ENCODE results near the gene VPREB1. TPM values are rescaled to one million over a fixed set of nuclear protein-coding genes. Genes with fewer than 3 reads are reported as not detected.
"Not testable (repeated sequence)": the region's sequence is repeated elsewhere in the genome, so short reads cannot be mapped to it uniquely, and the experiment has no call there.

Gene VPREB1
- total RNA-seq, 1 donor from 2014 or later = not detected

DNA sequence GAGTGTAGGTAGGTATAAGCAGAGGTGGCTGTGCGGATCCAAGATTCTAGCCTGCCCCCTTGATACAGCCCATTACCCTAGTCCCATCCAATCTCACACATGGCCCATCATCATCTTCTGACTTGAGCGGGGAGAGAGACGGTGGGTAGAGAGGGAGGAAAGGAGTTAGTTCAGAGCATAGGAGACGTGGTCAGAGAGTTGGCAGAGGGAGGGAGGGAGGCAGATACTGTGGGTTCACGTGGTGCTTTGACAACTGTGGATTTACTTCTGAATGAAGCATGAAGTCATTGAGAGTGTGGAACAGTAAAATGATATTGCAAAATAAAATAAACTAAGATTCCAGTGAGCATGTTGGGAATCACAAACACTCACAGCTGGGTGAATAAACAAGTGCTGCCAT lies 31.4 kb upstream of the VPREB1 start:
- DNase-seq (ENCODE audit: low read depth) = no peak

GRCh38 chr22:22214819-22215329 lies 29.7 kb upstream of the VPREB1 start:
- no peak for DNase-seq (ENCODE audit: low read depth)

GRCh38 chr22:22215659-22216449 lies 28.7 kb upstream of the VPREB1 start:
- DNase-seq (ENCODE audit: low read depth) = no peak

DNA sequence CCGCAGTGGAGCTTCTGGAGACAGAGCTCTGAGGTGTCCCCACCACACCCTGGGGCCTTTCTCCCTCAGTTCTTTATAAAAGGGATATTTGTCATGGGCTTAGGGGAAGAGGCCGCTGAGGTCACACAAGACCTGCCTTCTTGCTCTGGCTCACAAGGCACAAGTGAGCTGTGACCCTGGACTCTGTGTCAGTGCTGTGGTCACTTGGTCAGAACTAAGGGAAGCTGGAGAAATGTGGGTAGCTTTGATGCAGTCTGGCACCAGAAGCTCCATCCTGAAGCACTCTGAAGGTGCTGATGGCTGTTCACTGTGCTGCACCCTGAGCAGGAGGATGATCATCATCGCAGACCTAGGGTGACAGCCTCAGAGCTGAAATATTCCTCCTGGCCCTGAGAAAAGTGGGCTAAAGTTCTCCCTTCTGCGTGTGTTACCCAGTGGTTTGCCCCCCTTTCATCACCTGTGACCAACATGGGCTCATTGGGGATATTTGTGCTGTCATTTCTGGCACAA lies 28.1 kb upstream of the VPREB1 start:
- DNase-seq (ENCODE audit: low read depth) = no peak

DNA sequence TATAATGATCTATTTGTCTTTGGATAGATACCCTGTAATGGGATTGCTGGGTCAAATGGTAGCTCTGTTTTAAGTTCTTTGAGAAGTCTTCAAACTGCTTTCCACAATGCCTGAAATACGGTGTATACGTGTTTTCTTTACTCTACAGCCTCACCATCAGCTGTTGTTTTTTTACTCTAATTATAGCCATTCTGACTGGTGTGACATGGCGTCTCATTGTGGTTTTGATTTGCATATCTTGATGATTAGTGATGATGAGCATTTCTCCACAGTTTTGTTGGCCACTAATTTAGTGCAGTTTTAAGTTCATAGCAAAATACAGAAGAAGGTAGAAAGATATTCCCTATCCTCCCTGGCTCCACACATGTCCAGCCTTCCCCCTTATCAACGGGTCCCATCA lies 26.3 kb upstream of the VPREB1 start:
- no peak for DNase-seq (ENCODE audit: low read depth)

- DNase-seq (ENCODE audit: low read depth) = no peak
Measured at GRCh38 chr22:22219140-22219996, 25.2 kb upstream of the VPREB1 start.

DNA sequence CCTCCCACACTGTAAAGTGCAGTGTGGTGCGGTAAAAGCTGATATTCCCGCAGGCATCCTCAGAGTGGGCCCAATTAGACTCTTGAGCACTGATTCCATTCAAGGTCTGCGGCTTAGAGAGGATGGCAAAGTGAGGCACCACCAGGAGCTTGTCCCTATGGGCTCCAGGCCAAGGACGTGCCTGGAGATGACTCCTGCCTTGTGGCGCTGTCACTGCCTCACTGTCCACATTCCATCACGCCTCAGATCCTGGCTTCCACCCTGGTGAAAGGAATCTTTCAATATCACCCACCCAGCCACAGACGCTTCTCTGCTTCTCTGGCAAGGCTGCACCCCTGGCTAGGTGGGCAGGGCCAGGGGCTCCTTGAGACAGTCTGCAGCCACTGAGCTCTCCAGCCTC lies 23.5 kb upstream of the VPREB1 start:
- DNase-seq (ENCODE audit: low read depth) = not testable (repeated sequence)

DNA sequence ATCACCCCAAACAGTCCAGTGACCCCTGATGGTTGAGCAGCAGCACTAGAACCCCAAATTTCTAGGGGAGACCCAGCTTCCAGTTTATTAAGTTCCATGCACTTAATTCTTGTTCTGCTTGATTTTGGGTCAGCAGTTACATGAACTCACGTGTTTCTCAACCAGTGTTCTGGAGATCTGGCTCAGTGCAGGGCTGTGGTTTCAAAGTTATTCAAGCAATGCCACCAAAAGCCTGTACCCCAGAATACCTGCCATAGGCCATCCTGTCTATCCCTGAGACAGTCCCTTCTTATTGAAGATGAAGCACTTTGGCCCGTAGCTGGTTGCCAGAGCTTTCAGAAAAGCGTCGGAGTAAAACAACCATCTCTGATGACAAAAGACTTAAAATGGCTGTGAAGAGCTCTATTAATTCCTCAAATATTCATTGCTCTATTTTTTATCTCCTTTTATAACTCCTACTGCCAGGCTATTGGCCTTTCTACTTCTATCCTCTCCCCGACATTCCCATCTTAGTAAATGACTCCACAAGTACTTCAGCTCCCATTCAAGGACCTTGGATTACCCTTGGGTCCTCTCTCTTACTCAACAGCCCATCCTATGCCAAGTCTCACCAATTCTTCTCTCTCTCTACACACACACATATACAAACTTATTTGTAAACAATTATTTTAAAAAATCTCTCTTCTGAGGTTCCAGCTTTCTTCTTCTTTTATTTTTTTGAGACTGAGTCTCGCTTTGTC lies 18.0 kb upstream of the VPREB1 start:
- no peak for DNase-seq (ENCODE audit: low read depth)

GRCh38 chr22:22228421-22228820 lies 16.2 kb upstream of the VPREB1 start:
- DNase-seq (ENCODE audit: low read depth) = no peak

- DNase-seq (ENCODE audit: low read depth) = no peak
Measured at GRCh38 chr22:22228921-22229320, 15.7 kb upstream of the VPREB1 start.

DNA sequence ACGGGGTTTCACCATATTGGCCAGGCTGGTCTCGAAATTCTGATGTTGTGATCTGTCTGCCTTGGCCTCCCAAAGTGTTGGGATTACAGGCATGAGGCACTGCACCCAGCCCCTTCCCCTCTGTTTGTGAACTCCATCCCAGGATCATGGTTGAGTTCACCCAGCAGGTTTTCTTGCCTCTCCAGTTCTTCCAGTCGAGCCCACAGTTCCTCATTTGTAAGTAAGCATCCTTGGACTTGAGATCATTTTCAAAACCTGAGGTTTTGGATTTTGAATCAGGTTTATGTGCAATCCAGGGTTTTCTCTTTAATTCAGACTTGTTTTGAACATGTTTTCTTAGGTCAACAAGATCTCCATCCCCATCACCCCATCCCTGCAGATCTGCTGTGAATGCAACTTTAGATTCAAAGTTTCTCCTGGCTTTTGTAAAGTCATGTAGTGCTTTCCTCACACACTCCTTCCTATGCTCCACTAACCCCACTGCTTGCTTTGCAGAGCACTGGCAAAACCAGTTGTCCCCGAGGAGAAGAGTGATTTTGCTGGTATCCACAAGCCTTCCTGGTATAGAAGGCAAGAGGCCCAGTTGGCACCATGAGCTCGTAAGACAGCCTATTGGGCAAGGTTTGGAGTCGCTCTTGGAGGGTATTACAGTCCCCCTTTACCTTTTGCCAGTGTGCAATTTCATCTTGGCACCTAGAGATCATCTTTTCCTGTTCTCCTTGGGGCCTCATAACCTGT lies 14.7 kb upstream of the VPREB1 start:
- DNase-seq (ENCODE audit: low read depth) = no peak

DNA sequence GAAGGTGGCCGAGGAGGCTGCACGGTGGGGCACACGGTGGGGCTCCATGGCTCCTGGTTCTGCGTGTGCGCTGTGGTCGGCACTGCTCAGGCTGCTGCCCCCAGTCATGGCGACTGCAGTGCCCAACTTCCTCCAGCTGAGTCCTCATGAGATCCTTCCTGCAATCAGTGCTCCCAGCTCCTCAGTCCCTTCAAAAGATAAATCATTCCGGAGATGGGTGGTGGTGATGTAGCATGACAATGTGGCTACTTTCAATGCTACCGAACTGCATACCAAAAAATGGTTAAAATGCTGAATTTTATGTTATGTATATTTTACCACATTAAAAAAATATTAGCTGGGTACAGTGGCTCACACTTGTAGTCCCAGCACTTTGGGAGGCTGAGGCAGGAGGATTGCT lies 14.1 kb upstream of the VPREB1 start:
- DNase-seq (ENCODE audit: low read depth) = no peak

DNA sequence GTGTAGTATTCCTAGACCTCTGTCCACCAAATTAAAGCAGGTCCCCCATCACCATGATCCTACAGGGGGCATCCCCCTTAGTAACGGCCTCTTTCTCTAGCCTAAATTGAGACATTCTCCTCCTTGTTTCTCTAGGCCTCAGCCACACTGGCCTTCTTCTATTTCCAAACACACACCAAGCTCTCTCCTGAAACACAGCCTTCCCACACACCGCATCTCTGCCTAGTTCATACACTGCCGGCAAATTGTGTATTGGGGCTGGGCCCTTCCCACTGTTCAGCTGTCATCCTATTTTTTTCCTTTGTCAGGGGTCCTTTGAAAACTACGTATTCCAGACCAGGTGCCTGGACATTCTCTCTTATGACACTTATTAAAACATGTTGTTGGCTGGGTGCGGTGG lies 11.5 kb upstream of the VPREB1 start:
- no peak for DNase-seq (ENCODE audit: low read depth)

- peak; percentile 18 for DNase-seq (ENCODE audit: low read depth)
Measured at GRCh38 chr22:22235558-22235957, 9.0 kb upstream of the VPREB1 start.

GRCh38 chr22:22237521-22237920 lies 7.1 kb upstream of the VPREB1 start:
- DNase-seq (ENCODE audit: low read depth) = no peak

DNA sequence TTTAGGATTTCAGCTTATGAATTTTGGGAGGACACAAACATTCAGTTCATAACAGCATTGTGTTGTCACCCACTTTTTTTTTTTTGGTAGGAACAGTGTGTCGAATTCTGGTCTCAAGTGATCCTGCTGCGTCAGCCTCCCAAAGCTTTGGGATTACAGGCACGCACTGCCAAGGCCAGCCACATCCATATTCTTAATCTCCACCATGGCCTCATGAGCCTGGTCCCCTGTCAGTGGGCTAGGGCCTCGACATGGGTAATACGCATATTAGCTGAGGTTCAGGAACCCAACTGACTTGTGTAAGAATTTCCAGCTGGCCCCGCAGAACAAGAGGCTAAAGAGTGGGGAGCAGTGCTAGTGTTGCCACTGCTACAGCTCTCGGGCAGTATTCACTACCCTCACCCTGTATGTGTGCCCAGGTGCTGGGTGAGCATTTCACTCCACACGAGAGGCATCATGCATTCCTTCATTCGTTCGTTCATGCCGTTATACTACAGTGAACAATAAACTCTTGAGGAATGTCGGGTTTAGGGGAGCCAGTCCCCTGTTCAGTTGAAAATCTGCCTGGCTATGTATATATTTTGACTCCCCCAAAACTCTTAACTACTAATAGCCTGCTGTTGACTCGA lies 5.2 kb upstream of the VPREB1 start:
- no peak for DNase-seq (ENCODE audit: low read depth)

- DNase-seq (ENCODE audit: low read depth) = no peak
Measured at GRCh38 chr22:22241554-22241898, 3.1 kb upstream of the VPREB1 start.

- DNase-seq (ENCODE audit: low read depth) = no peak
Measured at GRCh38 chr22:22242488-22242887, 2.1 kb upstream of the VPREB1 start.

- no peak for DNase-seq (ENCODE audit: low read depth)
Measured at GRCh38 chr22:22243033-22243680, 1.4 kb upstream of the VPREB1 start.

- DNase-seq (ENCODE audit: low read depth) = no peak
Measured at GRCh38 chr22:22245256-22245909, 797 bp downstream of the VPREB1 start.
